Smooth muscle cell (in vitro differentiated cells): ENCODE data around the gene FSD1. TPM values are rescaled to one million over a fixed set of nuclear protein-coding genes. Genes with fewer than 3 reads are reported as not detected.

Source experiments
- DNase-seq: peaks from one replicate; lab custom pipeline; 2025; ENCODE audit not compliant: unreplicated experiment; lab: John Stamatoyannopoulos, UW
- H2AFZ ChIP-seq: fragments of 200-600 bp; sonication (generic); 2 replicates; pipeline ENCODE4 v1.6.0; 2016; ENCODE audit warnings: antibody characterized with exemption, low read depth, mild to moderate bottlenecking
- H3F3A ChIP-seq: fragments of 200-600 bp; sonication (generic); 2 replicates; pipeline ENCODE4 v1.6.0; 2017; ENCODE audit warnings: antibody characterized with exemption, low read depth
- H3K27ac ChIP-seq: fragments of 200-600 bp; sonication (generic); 2 replicates; pipeline ENCODE4 v1.5.1; 2016; ENCODE audit warnings: low read depth, mild to moderate bottlenecking
- H3K27me3 ChIP-seq: fragments of 200-600 bp; sonication (generic); 2 replicates; pipeline ENCODE4 v1.6.1; 2016; ENCODE audit warnings: low read depth, mild to moderate bottlenecking
- H3K36me3 ChIP-seq: fragments of 200-600 bp; sonication (generic); 2 replicates; pipeline ENCODE4 v1.5.1; 2016; ENCODE audit warnings: low read depth
- H3K4me1 ChIP-seq: fragments of 200-600 bp; sonication (generic); 2 replicates; pipeline ENCODE4 v1.5.1; 2016; ENCODE audit warnings: low read depth
- H3K4me2 ChIP-seq: fragments of 200-600 bp; sonication (generic); 2 replicates; pipeline ENCODE4 v1.6.0; 2016; ENCODE audit warnings: mild to moderate bottlenecking
- H3K4me3 ChIP-seq: fragments of 200-600 bp; sonication (generic); 2 replicates; pipeline ENCODE4 v1.5.1; 2016; ENCODE audit warnings: mild to moderate bottlenecking
- H3K79me2 ChIP-seq: fragments of 200-600 bp; sonication (generic); 2 replicates; pipeline ENCODE4 v1.6.0; 2016; ENCODE audit warnings: low read depth, mild to moderate bottlenecking
- H3K9ac ChIP-seq: fragments of 200-600 bp; sonication (generic); 2 replicates; pipeline ENCODE4 v1.6.0; 2016; ENCODE audit warnings: low read depth
- H3K9me3 ChIP-seq: fragments of 200-600 bp; sonication (generic); replicated peaks from 2 replicates; pipeline ENCODE4 v1.5.1; 2016; ENCODE audit warnings: low read depth
- H4K20me1 ChIP-seq: fragments of 200-600 bp; sonication (generic); 2 replicates; pipeline ENCODE4 v1.6.0; 2016; ENCODE audit warnings: low read depth
- WGBS: methylation state at CpG from one replicate; pipeline ENCODE4 v1.1.7; 2016; ENCODE audit warnings: low lambda C conversion rate; 5-methylcytosine and 5-hydroxymethylcytosine counted together
- polyA plus RNA-seq: library from polyadenylated mRNA; unstranded; fragments of >200 nt; fragmentation: Nextera tagmentation; extraction: Ambion mirVana; gene quantifications from 2 replicates; pipeline ENCODE4 v1.2.1, GENCODE V29; 2016
- total RNA-seq: library from RNA; depleted of rRNA; stranded (reverse); fragments of >200 nt; gene quantifications from 2 replicates; pipeline ENCODE4 v1.2.3, GENCODE V29; 2014
- TF ChIP-seq, protein P1 (sequence below): fragments of 200-600 bp; sonication (generic); IDR thresholded peaks from 2 replicates; pipeline ENCODE4 v1.5.1; 2017; ENCODE audit warnings: borderline replicate concordance, mild to moderate bottlenecking, antibody characterized with exemption; ENCODE audit not compliant: insufficient read depth, poor library complexity, severe bottlenecking

The FSD1 gene
- total and polyA plus RNA-seq, 2 experiments from 2014 or later, result 9.9 to 16.5 TPM

DNA sequence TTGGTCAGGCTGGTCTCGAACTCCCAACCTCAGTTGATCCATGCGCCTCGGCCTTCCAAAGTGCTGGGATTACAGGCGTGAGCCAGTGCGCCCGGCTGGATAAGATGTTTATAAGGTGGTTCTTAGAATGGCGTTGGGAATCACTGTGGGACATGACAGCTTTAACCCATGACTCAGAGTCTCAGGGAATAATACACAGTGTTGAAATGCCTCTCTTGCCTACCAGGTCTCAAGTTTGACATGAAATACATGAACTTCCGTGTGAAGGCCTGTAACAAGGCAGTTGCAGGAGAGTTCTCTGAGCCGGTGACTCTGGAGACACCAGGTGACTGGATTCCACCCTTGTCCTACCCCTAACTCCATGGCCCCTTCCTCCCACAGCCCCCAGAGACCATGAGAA, 12.6 kb downstream of the FSD1 start:
- Histone ChIP-seq H3K27me3 (no peaks in the 10 kb centered on the region), H3K9ac (no peak overlapping the region), H2AFZ (no peak overlapping the region), H3F3A (no peaks in the 10 kb centered on the region), H3K36me3 (no peaks in the 10 kb centered on the region), H4K20me1 (no peaks in the 10 kb centered on the region), H3K4me2 (no peak overlapping the region), H3K79me2 (no peaks in the 10 kb centered on the region), H3K4me3 (no peak overlapping the region), H3K4me1 (no peaks in the 10 kb centered on the region), H3K9me3 (no peaks in the 10 kb centered on the region), H3K27ac (no peak overlapping the region)
- TF ChIP-seq, protein P1, sequence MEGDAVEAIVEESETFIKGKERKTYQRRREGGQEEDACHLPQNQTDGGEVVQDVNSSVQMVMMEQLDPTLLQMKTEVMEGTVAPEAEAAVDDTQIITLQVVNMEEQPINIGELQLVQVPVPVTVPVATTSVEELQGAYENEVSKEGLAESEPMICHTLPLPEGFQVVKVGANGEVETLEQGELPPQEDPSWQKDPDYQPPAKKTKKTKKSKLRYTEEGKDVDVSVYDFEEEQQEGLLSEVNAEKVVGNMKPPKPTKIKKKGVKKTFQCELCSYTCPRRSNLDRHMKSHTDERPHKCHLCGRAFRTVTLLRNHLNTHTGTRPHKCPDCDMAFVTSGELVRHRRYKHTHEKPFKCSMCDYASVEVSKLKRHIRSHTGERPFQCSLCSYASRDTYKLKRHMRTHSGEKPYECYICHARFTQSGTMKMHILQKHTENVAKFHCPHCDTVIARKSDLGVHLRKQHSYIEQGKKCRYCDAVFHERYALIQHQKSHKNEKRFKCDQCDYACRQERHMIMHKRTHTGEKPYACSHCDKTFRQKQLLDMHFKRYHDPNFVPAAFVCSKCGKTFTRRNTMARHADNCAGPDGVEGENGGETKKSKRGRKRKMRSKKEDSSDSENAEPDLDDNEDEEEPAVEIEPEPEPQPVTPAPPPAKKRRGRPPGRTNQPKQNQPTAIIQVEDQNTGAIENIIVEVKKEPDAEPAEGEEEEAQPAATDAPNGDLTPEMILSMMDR, result no peak
- WGBS, result 97% methylated on average over 9 of the region's 9 CpGs
- DNase-seq, result no peak

DNA sequence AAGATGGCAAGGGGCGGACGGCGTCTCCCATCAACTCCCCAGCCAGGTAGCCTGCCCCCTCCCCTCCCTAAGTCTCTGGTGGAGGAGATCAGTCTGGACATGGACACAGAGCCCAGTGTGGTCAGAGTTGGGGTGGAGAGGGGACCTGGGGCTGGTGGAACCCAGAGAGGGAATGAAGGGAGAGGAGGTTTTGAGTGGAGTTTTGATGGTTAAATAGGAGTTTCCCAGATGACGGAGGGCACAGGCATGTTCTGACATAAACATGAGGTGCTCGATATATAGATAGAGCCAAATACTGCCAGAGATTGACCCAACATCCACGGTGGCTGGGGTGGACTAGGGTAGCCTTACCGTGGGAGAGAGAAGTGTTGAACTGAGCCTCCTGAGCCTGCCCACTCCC, 14.1 kb downstream of the FSD1 start:
- H3K36me3 ChIP-seq, result no peaks in the 10 kb centered on the region
- 96% methylated on average over 7 of the region's 7 CpGs for WGBS

DNA sequence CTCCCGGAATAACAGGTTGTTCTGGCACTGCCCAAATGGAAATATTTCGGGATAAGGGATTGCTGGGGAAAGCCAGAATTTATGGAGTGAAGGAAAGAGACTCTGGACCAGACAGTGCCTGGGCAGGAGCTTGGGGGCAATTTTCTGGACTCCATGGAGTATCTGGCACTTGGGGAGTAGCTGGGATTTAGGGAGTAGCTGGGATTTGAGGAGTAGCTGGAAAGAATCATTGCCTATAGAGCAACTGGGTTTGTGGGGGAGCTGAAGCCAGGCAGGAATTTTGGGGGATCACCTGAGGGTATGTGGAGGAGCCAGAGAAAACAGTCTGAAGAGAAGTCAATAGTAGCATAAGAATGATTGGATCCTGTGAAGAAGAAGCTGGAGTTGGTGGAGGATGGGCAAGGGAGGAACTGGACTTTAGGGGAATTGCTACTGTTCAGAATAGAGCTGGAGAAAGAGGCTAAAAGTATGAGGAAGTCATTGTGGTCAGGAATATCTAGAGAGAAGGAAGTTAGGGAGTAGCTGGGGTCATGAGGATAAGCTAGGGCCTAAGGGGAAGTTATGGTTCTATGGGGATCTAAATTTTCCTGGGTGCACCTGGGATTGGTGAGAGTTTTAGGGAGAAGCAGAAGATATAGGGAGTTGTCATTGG, 14.8 kb downstream of the FSD1 start:
- H4K20me1 ChIP-seq, result no peaks in the 10 kb centered on the region
- no peaks in the 10 kb centered on the region for H3F3A ChIP-seq
- TF ChIP-seq, protein P1, result no peak
- no peaks in the 10 kb centered on the region for H3K36me3 ChIP-seq
- no peaks in the 10 kb centered on the region for H3K79me2 ChIP-seq
- no peak overlapping the region for H2AFZ ChIP-seq
- no peak overlapping the region for H3K27ac ChIP-seq
- WGBS, result 97% methylated on average over 2 of the region's 2 CpGs
- DNase-seq, result no peak
- no peak overlapping the region for H3K4me3 ChIP-seq
- no peaks in the 10 kb centered on the region for H3K9me3 ChIP-seq
- no peaks in the 10 kb centered on the region for H3K4me1 ChIP-seq
- no peak overlapping the region for H3K4me2 ChIP-seq
- no peak overlapping the region for H3K9ac ChIP-seq
- no peaks in the 10 kb centered on the region for H3K27me3 ChIP-seq

More for the DNA sequence above, 14.1 kb downstream of the FSD1 start:
- H3K27me3 ChIP-seq, result no peaks in the 10 kb centered on the region
- no peak overlapping the region for H3K4me3 ChIP-seq
- no peak overlapping the region for H2AFZ ChIP-seq
- H3K4me1 ChIP-seq, result no peaks in the 10 kb centered on the region
- H3K4me2 ChIP-seq, result no peak overlapping the region
- no peak overlapping the region for H3K9ac ChIP-seq
- no peaks in the 10 kb centered on the region for H4K20me1 ChIP-seq
- no peak for DNase-seq
- no peak overlapping the region for H3K27ac ChIP-seq
- TF ChIP-seq, protein P1, result no peak
- no peaks in the 10 kb centered on the region for H3F3A ChIP-seq
- H3K79me2 ChIP-seq, result no peaks in the 10 kb centered on the region
- H3K9me3 ChIP-seq, result no peaks in the 10 kb centered on the region

DNA sequence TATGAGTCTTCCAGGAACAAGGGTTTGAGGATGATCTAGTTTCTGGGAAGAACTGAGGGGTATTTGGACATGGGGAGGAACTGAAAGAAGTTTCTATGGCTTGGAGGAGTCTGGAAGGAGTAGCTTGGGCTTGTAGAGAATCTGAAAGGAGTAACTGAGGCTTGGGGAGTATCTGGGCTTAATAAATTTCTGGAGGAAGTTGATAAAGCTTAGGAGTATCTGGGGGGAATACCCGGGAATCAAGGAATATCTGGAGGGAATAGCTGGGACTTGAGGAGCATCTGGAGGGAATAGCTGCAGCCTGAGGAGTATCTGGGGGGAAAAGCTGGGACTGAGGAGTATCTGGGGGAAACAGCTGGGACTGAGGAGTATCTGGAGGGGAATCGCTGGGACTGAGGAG, 16.0 kb downstream of the FSD1 start:
- no peak overlapping the region for H2AFZ ChIP-seq
- H3K27me3 ChIP-seq, result no peaks in the 10 kb centered on the region
- H3K9me3 ChIP-seq, result no peaks in the 10 kb centered on the region
- WGBS, result 100% methylated on average over 2 of the region's 2 CpGs
- H3K4me2 ChIP-seq, result no peak overlapping the region
- no peaks in the 10 kb centered on the region for H3K79me2 ChIP-seq
- no peak overlapping the region for H3K27ac ChIP-seq
- TF ChIP-seq, protein P1, result no peak
- H3K4me3 ChIP-seq, result no peak overlapping the region
- no peaks in the 10 kb centered on the region for H3F3A ChIP-seq
- no peaks in the 10 kb centered on the region for H4K20me1 ChIP-seq
- DNase-seq, result no peak
- no peak overlapping the region for H3K9ac ChIP-seq
- no peaks in the 10 kb centered on the region for H3K36me3 ChIP-seq
- no peaks in the 10 kb centered on the region for H3K4me1 ChIP-seq
